Skeletal muscle tissue (tissue), 4 donors: ENCODE measurements around the gene SHISAL2A. TPM values are rescaled to one million over a fixed set of nuclear protein-coding genes. Genes with fewer than 3 reads are reported as not detected.

Source experiments
- H3K27ac ChIP-seq: one replicate; pipeline ENCODE4 v1.7.0; 2013; ENCODE audit warnings: mild to moderate bottlenecking, low read depth, low read length, inconsistent platforms
- H3K27me3 ChIP-seq, 3 donors: one replicate each; pipeline ENCODE4 v1.7.0; 2013; ENCODE audit warnings: low read length in 3 of 3; ENCODE audit not compliant: control insufficient read depth in 3 of 3, insufficient read depth in 3 of 3
- H3K36me3 ChIP-seq, 3 donors: one replicate each; pipeline ENCODE4 v1.7.0; 2013; ENCODE audit warnings: low read length in 3 of 3; ENCODE audit not compliant: control insufficient read depth in 3 of 3, insufficient read depth in 3 of 3
- H3K4me1 ChIP-seq, 3 donors: one replicate each; pipeline ENCODE4 v1.7.0; 2013; ENCODE audit warnings: low read length in 3 of 3, mild to moderate bottlenecking in 3 of 3; ENCODE audit not compliant: control insufficient read depth in 3 of 3, insufficient read depth in 3 of 3
- H3K4me3 ChIP-seq, 3 donors: one replicate each; pipeline ENCODE4 v1.7.0; 2013; ENCODE audit warnings: low read length in 3 of 3
- H3K9ac ChIP-seq, 3 donors: one replicate each; pipeline ENCODE4 v1.7.0; 2013; ENCODE audit warnings: low read length in 3 of 3, mild to moderate bottlenecking in 3 of 3, moderate library complexity in 2 of 3, low read depth in 1 of 3
- H3K9me3 ChIP-seq, 3 donors: one replicate each; pipeline ENCODE4 v1.7.0; 2013; ENCODE audit warnings: low read length in 3 of 3; ENCODE audit not compliant: control insufficient read depth in 3 of 3
- total RNA-seq: library from RNA; depleted of rRNA; stranded (reverse); fragments of >200 nt; gene quantifications from one replicate; pipeline ENCODE4 v1.2.3, GENCODE V29; 2014
- donor health status: Osteomylitis.

The SHISAL2A gene
- total RNA-seq, 1 donor from 2014 or later = 0.52 TPM

GRCh38 chr1:52654063-52654462 lies 21.1 kb downstream of the SHISAL2A start:
- Histone ChIP-seq H3K9ac (no peak overlapping the region), H3K36me3 (no peaks in the 10 kb centered on the region), H3K9me3 (no peaks in the 10 kb centered on the region), H3K4me3 (no peak overlapping the region), H3K4me1 (peaks cover 4 to 14% (median 7%) of the 10 kb centered on the region in 3 donors), H3K27ac (no peak overlapping the region), H3K27me3 (no peaks in the 10 kb centered on the region)

GRCh38 chr1:52657702-52658101 lies 24.7 kb downstream of the SHISAL2A start:
- Histone ChIP-seq H3K4me3 (no peak overlapping the region), H3K4me1 (peaks cover under 1 to 12% (median 10%) of the 10 kb centered on the region in 3 donors), H3K27me3 (no peaks in the 10 kb centered on the region), H3K27ac (no peak overlapping the region), H3K9me3 (no peaks in the 10 kb centered on the region), H3K9ac (no peak overlapping the region), H3K36me3 (no peaks in the 10 kb centered on the region)

GRCh38 chr1:52658795-52659194 lies 25.8 kb downstream of the SHISAL2A start:
- H3K9me3 ChIP-seq = no peaks in the 10 kb centered on the region
- no peak overlapping the region for H3K27ac ChIP-seq
- H3K36me3 ChIP-seq = no peaks in the 10 kb centered on the region
- H3K9ac ChIP-seq = no peak overlapping the region
- H3K27me3 ChIP-seq = no peaks in the 10 kb centered on the region
- H3K4me1 ChIP-seq = peaks cover 2 to 12% (median 10%) of the 10 kb centered on the region in 3 donors
- no peak overlapping the region for H3K4me3 ChIP-seq

- H3K9ac ChIP-seq = no peak overlapping the region
- H3K9me3 ChIP-seq = no peaks in the 10 kb centered on the region
- peaks cover 2 to 12% (median 10%) of the 10 kb centered on the region in 3 donors for H3K4me1 ChIP-seq
- H3K27me3 ChIP-seq = no peaks in the 10 kb centered on the region
- no peaks in the 10 kb centered on the region for H3K36me3 ChIP-seq
- H3K27ac ChIP-seq = no peak overlapping the region
- H3K4me3 ChIP-seq = no peak overlapping the region
Measured at GRCh38 chr1:52659356-52659755, 26.4 kb downstream of the SHISAL2A start.

- H3K4me1 ChIP-seq = peaks cover 2 to 12% (median 10%) of the 10 kb centered on the region in 3 donors
- H3K27ac ChIP-seq = no peak overlapping the region
- no peaks in the 10 kb centered on the region for H3K36me3 ChIP-seq
- H3K27me3 ChIP-seq = no peaks in the 10 kb centered on the region
- H3K9ac ChIP-seq = no peak overlapping the region
- H3K9me3 ChIP-seq = no peaks in the 10 kb centered on the region
- no peak overlapping the region for H3K4me3 ChIP-seq
Measured at GRCh38 chr1:52659851-52660596, 27.1 kb downstream of the SHISAL2A start.

GRCh38 chr1:52660807-52661206 lies 27.8 kb downstream of the SHISAL2A start:
- no peak overlapping the region for H3K4me3 ChIP-seq
- H3K27me3 ChIP-seq = no peaks in the 10 kb centered on the region
- no peak overlapping the region for H3K27ac ChIP-seq
- H3K36me3 ChIP-seq = no peaks in the 10 kb centered on the region
- H3K9ac ChIP-seq = no peak overlapping the region
- H3K9me3 ChIP-seq = no peaks in the 10 kb centered on the region
- H3K4me1 ChIP-seq = peaks cover 2 to 17% (median 17%) of the 10 kb centered on the region in 3 donors

- Histone ChIP-seq H3K27me3 (no peaks in the 10 kb centered on the region), H3K9me3 (no peaks in the 10 kb centered on the region), H3K9ac (no peak overlapping the region), H3K36me3 (no peaks in the 10 kb centered on the region), H3K27ac (no peak overlapping the region), H3K4me1 (peaks cover 2 to 18% (median 17%) of the 10 kb centered on the region in 3 donors), H3K4me3 (no peak overlapping the region)
Measured at GRCh38 chr1:52662645-52663313, 29.8 kb downstream of the SHISAL2A start.

GRCh38 chr1:52663716-52664115 lies 30.7 kb downstream of the SHISAL2A start:
- H3K9me3 ChIP-seq = no peaks in the 10 kb centered on the region
- no peak overlapping the region for H3K27ac ChIP-seq
- no peak overlapping the region for H3K9ac ChIP-seq

GRCh38 chr1:52665006-52665941 lies 32.3 kb downstream of the SHISAL2A start:
- H3K27ac ChIP-seq = no peak overlapping the region

More at GRCh38 chr1:52663716-52664115, 30.7 kb downstream of the SHISAL2A start:
- H3K36me3 ChIP-seq = no peaks in the 10 kb centered on the region
- H3K27me3 ChIP-seq = no peaks in the 10 kb centered on the region
- H3K4me3 ChIP-seq = no peak overlapping the region
- H3K4me1 ChIP-seq = peaks cover 2 to 17% (median 15%) of the 10 kb centered on the region in 3 donors

More at GRCh38 chr1:52665006-52665941, 32.3 kb downstream of the SHISAL2A start:
- Histone ChIP-seq H3K4me3 (no peak overlapping the region), H3K4me1 (peaks cover 2 to 10% (median 10%) of the 10 kb centered on the region in 3 donors), H3K36me3 (no peaks in the 10 kb centered on the region), H3K27me3 (no peaks in the 10 kb centered on the region), H3K9me3 (no peaks in the 10 kb centered on the region), H3K9ac (no peak overlapping the region)
